HG03196 (cell line): ENCODE data around the gene SLC22A3.

Source experiments
- ATAC-seq: cut with Tn5 transposase; IDR thresholded peaks from one replicate; pipeline ENCODE4 v1.9.1; 2021; ENCODE audit not compliant: unreplicated experiment

SLC22A3 gene

DNA sequence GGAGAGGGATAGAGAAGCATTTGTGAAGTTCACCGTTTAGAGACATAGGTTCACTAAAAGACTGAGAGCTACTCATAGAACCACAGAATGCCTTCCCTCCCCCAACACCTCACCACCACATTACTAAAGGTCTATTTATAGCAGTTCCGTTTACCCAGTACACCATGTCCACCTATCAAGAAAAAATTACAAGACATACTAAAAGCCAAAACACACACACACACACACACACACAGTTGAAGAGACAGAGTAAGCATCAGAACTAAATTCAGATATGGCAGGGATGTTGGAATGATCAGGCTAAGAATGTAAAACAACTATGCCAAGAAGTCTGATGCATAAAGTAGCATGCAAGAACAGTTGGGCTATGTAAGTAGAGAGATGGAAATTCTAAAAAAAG, 52.3 kb downstream of the SLC22A3 start:
- ATAC-seq: no peak

DNA sequence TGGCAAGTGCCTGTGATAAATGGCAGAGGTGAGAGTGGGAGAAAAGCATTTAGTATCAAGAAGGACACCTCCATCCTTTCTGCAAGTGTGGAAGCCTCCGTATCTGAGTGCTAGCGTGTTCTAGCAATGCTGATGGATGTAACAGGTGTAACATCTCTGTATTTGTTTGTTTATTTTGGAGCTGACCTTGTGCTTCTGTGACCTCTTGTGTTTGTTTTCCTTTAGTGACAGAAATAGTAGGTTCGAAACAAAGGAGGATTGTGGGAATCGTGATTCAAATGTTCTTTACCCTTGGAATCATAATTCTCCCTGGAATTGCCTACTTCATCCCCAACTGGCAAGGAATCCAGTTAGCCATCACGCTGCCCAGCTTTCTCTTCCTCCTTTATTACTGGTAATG, 60.4 kb downstream of the SLC22A3 start:
- no peak for ATAC-seq

DNA sequence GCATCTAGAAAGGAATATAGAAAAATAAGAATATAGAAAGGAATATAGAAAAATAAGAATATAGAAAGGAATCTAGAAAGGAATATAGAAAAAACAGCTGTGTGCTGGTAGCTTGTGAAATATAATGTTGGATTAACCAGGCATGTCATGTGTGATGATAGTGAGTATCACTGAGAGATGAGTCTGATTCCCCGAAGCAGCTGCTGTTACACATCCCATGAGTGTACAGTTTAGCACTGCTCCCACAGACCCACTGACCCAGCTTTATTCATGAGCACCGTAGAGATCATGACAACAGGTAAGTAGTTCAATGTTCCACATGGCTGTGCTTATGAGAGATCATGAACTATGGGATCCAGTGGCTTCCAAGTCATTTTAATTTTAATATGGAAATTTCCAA, 64.8 kb downstream of the SLC22A3 start:
- no peak for ATAC-seq

DNA sequence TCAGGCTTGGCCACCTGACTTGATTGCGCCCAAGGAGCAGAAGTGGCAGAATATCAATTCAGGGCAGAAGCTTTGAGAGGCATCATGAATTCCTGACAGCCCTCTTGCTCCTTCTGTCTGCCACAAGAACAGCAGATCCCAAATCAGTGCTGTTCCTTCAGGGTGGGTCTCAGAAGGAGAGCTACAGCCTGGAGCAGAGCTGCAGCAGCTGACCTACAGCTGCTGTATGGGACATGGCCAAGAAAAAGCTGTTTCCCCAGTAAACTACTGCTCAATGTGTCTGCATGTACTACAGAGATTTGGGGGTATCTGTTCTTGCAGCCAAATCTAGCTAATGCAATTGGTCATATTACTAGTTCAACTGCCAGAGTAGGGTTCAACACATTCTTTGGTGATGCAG, 69.0 kb downstream of the SLC22A3 start:
- ATAC-seq: no peak

DNA sequence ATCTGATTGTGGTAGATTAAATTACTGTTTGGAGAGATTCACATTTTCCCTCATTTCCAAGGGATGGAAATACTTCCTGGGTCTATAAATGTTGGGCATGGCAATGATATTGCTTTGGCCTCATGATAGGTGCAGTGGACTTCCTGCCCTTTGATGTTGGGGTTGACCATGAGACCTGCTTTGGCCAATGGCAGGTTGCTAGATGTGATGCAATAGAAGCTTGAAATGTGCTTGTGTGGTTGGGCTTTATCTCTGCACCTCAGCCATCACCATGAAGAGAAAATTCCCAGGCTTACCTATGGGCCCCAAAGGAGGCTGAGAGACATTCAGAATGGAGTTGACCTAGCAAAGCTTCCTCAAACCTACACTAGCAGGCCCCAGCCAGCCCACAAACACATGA, 69.4 kb downstream of the SLC22A3 start:
- ATAC-seq: no peak

DNA sequence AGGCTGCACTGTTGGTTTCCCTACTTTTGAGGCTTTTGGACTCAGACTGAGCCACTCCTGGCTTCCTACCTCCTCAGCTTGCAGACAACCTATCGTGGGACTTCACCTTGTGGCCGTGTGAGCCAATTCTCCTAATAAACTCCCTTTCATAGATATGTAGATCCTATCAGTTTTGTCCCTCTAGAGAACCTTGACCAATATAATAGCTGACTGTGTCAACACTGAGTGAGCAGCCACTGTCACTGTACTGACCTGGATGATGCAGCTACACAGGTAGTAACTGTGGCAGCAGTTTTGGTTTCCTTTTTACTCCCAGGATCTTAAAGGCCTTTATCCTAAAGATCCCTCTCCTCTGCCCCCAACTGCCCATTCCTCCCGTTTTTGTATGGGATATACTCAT, 70.2 kb downstream of the SLC22A3 start:
- no peak for ATAC-seq

DNA sequence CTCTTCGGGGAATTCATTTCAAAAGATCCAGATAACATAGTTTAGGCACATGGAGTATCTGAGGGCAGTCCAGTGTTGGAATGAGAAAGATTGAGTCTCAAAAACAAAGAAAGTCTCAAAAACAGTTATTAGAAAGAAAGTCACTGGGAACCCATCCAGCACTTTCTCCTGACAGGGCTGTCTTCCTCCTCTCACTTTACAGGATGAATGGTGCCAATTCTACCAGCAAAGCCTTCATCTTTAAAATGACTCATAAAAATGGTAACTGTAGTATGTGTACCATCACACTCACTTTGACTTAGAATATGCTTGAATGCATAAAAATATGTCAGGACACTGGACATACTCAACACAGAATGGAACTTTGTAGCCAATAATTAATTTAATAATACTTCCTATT, 71.3 kb downstream of the SLC22A3 start:
- no peak for ATAC-seq

DNA sequence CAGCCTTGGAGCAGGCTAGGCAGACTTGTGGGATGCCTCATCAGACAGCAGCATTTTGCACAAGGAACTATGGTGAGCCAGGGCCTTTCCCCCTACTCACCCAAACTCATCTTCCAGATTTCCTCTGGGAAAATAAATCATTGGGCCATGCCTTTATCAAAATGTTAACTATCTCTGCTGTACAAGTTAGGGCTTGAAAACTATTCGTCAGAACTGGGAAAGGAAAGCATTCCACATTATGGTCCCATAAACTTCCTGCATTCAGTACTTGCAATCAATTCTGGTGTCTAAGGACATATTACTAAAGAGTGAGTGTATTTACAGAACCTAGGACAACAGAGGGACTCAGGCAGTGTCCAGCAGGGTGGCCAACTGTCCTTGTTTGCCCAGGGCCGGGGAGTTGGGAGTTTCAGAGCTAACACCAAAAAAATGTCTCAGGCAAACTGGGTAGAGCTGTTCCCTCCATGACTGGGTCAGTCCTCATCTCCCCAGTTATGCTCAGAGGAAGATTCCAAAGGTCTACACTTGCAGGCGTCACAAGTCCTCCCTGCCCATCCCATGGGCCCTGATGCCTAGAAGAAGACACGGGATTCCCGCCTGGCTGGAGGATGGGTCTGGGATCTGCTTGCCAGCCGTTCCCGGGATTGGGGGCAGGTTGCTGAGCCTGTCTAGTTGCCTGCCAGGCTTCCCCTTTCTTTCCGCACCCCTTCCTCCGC, 72.2 kb downstream of the SLC22A3 start:
- ATAC-seq: no peak

DNA sequence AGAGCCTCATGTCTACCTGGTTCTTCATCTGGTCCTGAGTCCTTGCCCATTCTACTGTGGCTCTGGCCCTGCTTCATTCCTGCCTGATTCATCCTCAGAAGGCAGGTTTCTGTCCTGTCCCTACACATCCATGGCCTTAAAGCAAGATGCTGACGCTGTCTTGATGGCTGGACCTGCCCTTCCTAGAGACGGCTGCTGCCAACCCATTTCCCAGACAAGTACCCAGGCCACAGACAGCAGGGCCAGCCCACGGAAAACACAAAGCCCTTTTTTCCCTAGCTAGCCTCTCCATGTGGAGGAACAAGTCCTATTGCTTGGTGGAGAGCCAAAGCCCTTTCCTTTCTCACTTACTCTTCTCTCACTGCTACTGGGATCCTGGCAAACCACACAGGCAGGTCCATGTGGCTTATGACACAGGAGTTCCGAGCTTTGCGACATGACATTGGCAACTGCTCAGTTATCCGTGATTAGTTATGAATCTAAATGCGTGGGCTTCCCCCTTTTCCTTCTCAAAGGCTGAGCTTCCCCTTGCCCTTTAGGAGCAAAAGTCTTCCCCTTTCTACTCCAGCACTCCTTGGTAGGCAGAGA, 72.9 kb downstream of the SLC22A3 start:
- no peak for ATAC-seq

DNA sequence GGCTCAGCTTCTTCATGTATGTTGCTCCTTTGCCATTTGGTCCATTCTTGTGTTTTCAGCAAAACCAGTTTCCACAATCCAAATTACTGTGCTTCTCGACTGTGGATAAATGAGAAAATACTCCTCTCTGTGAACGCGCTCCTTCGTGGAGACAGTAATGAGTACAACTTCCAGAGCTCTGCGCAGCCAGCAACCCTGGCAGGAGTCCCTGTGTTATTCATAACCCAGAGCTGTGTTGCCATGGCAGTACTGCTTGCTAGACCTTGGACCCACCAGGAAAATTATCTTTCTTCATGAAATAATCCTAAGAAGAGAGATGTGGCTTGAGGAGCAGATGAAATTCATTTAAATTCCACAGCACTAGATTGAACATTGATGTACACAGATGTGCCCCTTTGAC, 73.7 kb downstream of the SLC22A3 start:
- no peak for ATAC-seq

DNA sequence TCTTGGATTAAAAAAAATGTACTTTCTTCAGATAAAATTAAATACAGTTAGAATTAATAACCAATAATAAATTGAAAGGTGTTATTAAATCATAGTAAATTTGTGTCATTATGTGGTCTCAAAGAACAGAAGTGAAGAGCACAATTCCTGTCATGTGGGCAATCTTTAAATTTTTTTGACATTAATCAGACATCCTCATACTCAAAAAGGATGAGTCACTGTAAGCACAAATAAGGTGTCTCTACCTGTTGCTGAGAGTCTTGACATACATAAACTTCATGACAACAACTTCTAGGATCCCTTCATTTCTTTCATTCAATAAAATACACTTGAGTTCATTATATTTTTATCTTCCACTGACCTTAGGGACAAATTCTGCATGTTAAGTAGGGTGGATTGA, 76.1 kb downstream of the SLC22A3 start:
- no peak for ATAC-seq

DNA sequence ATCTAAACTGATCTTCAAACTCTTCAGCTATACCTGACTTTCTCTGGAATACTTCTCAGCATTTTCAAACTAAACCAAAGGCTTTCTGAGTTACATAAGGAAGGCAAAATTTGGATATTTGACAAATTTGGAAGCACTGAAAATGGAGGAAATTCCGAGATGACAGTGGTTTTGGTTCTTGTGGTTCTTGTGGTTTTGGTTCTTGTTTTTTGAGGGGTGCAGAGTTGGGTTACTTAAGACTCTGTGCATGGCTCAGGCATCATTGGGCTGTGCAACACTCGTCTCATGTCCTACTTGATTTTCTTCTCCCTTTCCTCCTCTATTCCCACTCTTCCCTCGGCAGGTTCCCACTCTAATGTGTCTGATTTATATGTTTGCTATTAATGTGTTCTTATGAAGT, 78.0 kb downstream of the SLC22A3 start:
- no peak for ATAC-seq

DNA sequence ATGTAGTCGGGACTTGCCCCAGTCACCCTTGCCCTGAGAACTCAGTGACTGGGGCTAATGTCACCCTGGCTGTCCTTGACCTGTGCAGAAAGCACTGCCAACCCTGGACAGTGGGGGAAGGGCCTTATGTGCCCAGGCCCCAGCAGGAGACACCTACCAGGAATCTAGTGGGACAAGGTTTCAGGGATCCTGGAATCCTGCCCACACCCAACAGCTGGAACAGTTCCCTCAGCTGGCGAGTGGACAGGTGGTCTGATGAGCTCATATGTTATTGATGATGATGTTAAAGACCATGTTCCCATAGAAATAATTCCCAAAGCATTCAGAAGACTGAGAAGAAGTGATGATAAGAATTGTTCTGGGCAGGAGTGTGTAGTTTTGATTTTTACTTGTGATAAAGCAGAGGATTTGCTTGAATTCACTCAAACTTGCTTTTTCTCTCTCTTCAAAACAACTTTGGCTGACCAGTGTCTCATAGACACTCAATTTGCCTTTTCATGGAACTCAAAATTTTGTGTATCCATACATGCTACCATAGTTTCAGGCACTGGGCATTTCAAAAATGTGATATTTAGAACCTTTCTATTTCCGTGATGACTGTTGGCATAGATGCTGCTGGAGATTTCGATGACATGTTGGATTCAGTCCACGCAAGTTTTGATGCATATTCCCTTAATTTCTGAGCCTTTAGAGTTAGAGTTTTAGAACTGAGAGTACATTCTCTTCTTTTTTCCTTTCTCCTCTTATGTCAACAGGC, 79.3 kb downstream of the SLC22A3 start:
- no peak for ATAC-seq

DNA sequence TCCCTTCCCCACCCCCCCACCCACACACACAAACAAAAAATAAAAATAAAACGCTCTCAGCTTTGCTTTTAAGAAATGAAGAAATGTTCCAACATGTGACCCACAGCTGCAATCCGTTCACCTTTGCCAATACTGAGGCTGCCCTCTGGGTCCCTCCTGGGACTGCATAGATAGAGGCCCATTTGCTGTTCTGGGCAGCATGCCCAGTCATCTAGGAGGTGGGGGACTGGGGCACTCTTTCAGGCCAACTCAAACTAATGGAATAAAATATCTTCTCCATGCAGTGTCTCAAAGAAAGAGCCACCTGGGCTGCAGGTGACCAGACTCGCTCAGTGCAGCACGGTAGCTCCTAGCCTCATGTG, 79.9 kb downstream of the SLC22A3 start:
- no peak for ATAC-seq

DNA sequence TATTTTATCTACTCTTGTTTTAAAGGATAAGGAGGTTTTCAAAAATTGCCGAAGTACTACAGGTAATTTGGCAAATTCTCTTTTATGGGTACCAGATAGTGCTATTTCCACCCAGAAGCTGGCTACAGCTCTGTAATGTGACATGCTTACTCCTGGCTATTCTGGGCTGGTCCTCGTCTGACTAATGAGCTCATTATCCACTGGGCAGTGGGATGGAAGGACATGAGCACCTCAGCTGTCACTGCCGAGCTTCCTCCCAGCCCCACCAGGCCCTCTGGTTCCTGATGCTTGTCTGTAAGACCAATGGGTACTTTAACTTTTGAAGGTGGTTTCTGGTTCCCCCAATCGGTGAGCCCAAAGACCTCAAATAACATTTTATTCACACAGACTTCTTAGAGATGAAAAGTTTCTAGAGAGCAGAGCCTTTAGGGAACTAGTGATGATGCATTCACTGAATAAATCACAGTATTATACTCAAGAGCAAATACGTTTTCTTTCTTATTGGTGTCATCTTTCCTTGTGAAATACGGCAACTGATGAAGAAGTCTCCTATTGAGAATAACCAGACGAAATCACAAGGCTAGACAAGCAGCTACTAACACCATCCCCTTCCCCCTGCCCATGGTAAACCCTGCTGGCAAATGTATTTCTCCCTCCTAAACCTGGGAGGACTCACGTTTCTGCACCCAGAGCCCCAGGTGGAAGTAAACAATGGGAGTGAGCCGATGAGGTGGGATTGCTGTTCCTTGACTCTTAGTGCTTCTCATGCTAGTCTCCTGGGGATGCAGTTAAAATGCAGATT, 80.8 kb downstream of the SLC22A3 start:
- ATAC-seq: no peak

DNA sequence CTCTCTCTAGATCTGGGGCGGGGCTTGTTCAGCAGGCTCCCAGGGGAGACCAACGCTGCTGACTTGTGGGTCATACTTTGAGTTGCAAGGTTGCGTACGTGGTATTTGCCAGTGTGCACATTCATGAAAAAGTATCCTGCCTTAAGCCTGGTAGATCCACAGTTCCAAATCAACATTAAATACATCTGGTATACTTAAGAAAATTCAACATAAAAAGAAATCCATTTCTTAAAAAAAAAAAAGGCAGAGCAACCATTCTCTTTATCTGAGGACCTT, 81.4 kb downstream of the SLC22A3 start:
- no peak for ATAC-seq

DNA sequence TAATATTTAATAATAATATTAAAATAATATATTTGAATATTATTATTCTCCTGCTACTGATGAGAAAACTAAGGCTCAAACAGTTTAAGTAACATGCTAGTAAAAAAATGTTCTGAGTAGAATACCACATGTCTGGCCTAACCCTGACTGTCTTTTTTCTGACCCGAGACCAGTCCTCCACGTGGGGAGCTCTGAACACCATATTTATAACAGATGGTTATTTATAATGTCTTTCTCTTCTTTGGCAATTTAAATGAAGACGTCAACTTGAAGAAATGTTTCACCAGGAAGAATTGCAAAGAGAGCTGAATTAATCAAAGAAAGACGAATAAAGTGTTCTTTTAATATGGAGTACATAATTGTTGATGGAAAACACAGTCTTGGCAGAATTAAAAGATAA, 82.0 kb downstream of the SLC22A3 start:
- ATAC-seq: no peak

DNA sequence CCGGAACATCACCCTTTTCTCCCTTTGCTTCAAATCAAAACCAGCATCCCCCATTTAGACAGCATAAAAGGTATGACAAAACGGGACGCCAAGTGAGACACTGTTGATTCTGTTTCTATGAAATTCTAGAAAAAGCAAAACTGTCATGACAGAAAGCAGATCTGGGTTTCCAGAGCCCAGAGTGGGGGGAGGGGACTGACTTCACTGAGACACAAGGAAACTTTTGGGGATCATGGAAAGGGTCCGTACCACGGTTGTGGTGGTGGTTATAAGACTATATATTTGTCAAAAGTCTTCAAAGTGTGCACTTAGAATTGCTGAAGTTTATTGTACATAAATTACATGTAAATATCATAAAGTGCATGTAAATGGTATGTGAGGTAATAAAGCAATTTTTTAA, 82.6 kb downstream of the SLC22A3 start:
- ATAC-seq: no peak

DNA sequence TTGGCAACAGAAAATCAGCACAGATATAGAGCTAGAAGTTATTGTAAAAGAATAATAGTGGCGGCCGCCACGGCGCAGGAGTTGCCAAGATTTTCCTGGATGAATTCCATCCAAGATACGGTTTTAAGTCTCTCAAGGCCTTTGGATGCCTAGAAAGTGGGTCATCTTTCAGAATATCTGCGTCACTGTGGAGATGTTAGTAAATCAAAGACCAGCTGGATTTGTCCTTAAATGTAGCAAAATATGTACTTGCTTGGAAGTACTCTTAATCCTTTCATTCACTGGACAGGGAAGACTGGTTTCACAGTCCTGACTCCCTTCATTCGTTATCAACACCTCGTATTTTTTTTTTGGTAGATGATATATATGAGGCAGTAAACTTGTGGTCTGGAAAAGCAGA, 83.0 kb downstream of the SLC22A3 start:
- ATAC-seq: no peak

DNA sequence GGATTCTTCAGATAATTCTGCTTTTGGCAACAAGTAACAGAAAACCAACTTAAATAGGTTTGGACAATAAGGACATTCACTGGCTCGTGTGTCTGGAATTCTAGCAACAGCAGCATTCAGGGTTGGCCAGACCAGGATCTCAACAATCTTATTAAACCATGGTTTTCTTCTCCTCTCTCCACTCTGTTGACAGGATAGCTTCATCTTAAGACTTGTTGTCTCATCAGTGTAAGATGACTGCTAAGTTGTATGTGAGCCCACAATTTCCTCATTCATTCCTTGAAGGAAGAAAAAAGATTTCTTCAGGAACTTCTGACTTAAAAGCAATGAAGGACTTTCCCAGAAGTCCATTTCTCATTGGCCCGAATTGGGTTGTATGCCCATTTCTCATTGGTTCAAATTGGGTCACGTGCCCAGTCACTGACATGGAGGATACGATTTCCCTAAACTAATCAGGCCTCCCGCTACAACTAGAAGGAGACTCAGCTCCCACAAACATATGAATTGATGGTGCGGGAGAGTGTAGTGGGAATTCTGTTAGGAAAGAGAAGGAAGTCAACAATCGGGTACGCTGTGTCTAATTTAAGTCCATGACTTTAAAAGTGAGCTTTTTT, 83.7 kb downstream of the SLC22A3 start:
- ATAC-seq: no peak

DNA sequence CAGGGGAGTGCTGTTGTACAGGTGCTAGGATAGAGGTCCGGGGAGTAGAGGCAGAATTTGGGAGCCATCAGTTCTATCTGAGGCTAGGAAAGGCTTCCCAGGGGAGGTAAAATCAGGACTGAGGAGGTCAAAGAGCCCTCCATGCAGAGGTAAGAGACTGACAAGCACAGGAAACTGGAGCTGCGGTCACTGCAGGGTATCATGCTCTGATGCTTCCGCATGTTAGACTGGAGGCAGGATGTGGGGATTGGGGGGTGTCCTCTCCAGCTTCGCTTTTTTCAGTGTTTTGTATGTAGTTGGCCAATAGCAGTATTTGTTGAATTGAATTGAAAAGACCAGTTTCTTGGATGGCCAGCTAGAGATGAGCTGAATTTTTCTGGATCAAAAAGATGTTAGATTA, 87.8 kb downstream of the SLC22A3 start:
- ATAC-seq: no peak

DNA sequence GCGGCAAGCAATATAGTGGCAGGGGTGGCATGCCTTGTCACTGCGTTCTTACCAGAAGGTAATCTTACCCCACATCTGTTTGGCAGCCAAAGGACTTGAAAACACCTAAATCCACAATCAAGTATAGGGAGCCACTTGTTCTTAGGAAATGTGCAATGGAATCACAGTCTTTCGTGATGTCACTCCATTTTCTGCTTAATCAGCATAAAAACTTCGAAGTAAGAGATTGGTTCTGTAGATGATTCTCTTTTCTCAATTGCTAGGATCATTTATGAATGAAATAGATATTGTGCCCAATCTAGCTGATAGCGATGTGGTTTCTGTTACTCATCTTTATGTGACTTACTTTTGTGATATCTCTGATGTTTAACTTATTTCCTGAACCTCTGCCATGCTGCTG, 89.0 kb downstream of the SLC22A3 start:
- ATAC-seq: no peak
